ENCODE results near the gene TRPM5. TPM values are rescaled to one million over a fixed set of nuclear protein-coding genes. Genes with fewer than 3 reads are reported as not detected.

TRPM5 gene
- total and polyA plus RNA-seq, 5 donors from 2014 or later: 0.17 TPM; not detected in 4

DNA sequence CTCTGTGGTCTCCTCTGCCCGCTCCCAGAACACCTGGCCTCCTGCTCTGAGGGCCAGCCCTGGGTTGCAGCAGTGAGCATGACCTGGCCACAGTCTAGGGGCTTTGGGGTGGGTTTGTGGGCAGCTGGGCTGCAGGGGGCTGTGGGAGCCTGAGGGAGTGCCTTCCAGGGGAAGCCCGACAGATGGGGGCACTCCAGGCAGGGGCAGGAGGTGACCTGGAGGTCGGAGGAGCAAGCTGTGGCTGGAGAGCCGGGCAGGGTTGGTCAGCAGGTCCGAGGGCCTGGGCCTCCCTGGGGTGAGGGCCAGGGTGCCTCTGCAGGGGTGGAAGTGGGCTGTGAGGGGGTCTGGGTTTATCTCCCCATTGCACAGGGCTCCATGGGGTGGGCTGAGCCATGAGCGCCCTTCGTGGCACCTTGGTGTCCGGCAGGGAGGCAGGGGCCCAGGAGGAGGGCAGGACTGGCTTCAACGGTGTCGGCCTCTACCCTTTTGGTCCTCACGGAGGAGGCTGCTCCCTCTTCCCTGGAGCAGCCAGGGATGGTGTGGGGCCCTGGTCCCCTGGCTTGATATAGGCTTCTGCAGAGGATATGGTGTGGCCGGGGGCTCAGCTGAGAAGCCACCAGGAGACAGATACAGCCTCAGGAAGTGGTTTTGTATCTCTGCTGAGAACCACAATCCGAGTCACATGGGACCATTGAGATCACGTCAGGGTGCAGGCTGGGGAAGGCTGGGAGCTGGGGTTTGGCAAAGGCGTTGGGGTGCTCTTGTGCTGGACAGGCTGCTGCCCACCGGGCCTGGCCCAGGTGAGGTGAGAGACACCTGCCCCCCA is 22.8 kb upstream of the TRPM5 start:
- no peak overlapping the region for H3K4me3 ChIP-seq (ENCODE audit: low read depth, low read length)

GRCh38 chr11:2466069-2466801 is 21.9 kb upstream of the TRPM5 start:
- H3K4me3 Mint-ChIP-seq: peak overlapping the region in 3 of 4 donors; percentile 38 to 79 (median 74)
- H3K4me3 ChIP-seq (ENCODE audit: low read depth, low read length): no peak overlapping the region
- no peaks in the 10 kb centered on the region for H3K9me3 Mint-ChIP-seq
- ATAC-seq (ENCODE audit: low read depth in 2 of 2): no peak
- peaks cover 0 to 63% (median 15%) of the 10 kb centered on the region in 4 donors for H3K4me1 Mint-ChIP-seq
- no peaks in the 10 kb centered on the region for H3K27me3 ChIP-seq (ENCODE audit: control insufficient read depth, insufficient read depth, low read length)
- H3K27ac Mint-ChIP-seq: peak overlapping the region in 2 of 3 donors; percentile 31 to 48
- H3K36me3 ChIP-seq (ENCODE audit: control insufficient read depth, insufficient read depth, low read length): no peaks in the 10 kb centered on the region
- no peaks in the 10 kb centered on the region for H3K36me3 Mint-ChIP-seq
- no peak for DNase-seq
- no peak overlapping the region for H3K27ac ChIP-seq (ENCODE audit: insufficient read depth, low read length, poor library complexity, severe bottlenecking)
- no peaks in the 10 kb centered on the region for H3K27me3 Mint-ChIP-seq
- peaks cover 29% of the 10 kb centered on the region for H3K4me1 ChIP-seq (ENCODE audit: control insufficient read depth, insufficient read depth, low read length, poor library complexity, severe bottlenecking)
- no peaks in the 10 kb centered on the region for H3K9me3 ChIP-seq (ENCODE audit: control insufficient read depth in 2 of 2, low read length in 2 of 2)

More for the DNA sequence above, 22.8 kb upstream of the TRPM5 start:
- H3K4me3 Mint-ChIP-seq: peak overlapping the region; percentile 38 to 79 (median 76)
- peak; percentile 98 for ATAC-seq (ENCODE audit: low read depth in 2 of 2)
- peak overlapping the region; percentile 38 to 92 (median 41) for H3K27ac Mint-ChIP-seq
- no peaks in the 10 kb centered on the region for H3K36me3 ChIP-seq (ENCODE audit: control insufficient read depth, insufficient read depth, low read length)
- no peaks in the 10 kb centered on the region for H3K36me3 Mint-ChIP-seq
- peaks cover 0 to 67% (median 18%) of the 10 kb centered on the region in 4 donors for H3K4me1 Mint-ChIP-seq
- DNase-seq: peak in 2 of 3 donors; percentile 73 to 86
- H3K27me3 Mint-ChIP-seq: no peaks in the 10 kb centered on the region
- H3K27ac ChIP-seq (ENCODE audit: insufficient read depth, low read length, poor library complexity, severe bottlenecking): no peak overlapping the region
- H3K9me3 Mint-ChIP-seq: no peaks in the 10 kb centered on the region
- H3K27me3 ChIP-seq (ENCODE audit: control insufficient read depth, insufficient read depth, low read length): no peaks in the 10 kb centered on the region
- H3K9me3 ChIP-seq (ENCODE audit: control insufficient read depth in 2 of 2, low read length in 2 of 2): no peaks in the 10 kb centered on the region
- peaks cover 29% of the 10 kb centered on the region for H3K4me1 ChIP-seq (ENCODE audit: control insufficient read depth, insufficient read depth, low read length, poor library complexity, severe bottlenecking)

GRCh38 chr11:2465202-2466068 is 21.1 kb upstream of the TRPM5 start:
- no peak overlapping the region for H3K27ac ChIP-seq (ENCODE audit: insufficient read depth, low read length, poor library complexity, severe bottlenecking)
- peaks cover 0 to 69% (median 19%) of the 10 kb centered on the region in 4 donors for H3K4me1 Mint-ChIP-seq
- DNase-seq (no peak), ATAC-seq (ENCODE audit: low read depth in 2 of 2) (no peak)
- no peaks in the 10 kb centered on the region for H3K36me3 ChIP-seq (ENCODE audit: control insufficient read depth, insufficient read depth, low read length)
- H3K36me3 Mint-ChIP-seq: no peaks in the 10 kb centered on the region
- H3K27me3 ChIP-seq (ENCODE audit: control insufficient read depth, insufficient read depth, low read length): no peaks in the 10 kb centered on the region
- H3K9me3 Mint-ChIP-seq: no peaks in the 10 kb centered on the region
- H3K4me1 ChIP-seq (ENCODE audit: control insufficient read depth, insufficient read depth, low read length, poor library complexity, severe bottlenecking): peaks cover 29% of the 10 kb centered on the region
- no peak overlapping the region for H3K4me3 ChIP-seq (ENCODE audit: low read depth, low read length)
- no peak overlapping the region for H3K27ac Mint-ChIP-seq
- H3K27me3 Mint-ChIP-seq: no peaks in the 10 kb centered on the region
- no peaks in the 10 kb centered on the region for H3K9me3 ChIP-seq (ENCODE audit: control insufficient read depth in 2 of 2, low read length in 2 of 2)
- H3K4me3 Mint-ChIP-seq: no peak overlapping the region

GRCh38 chr11:2464451-2465165 is 20.3 kb upstream of the TRPM5 start:
- Histone ChIP-seq H3K27me3 (ENCODE audit: control insufficient read depth, insufficient read depth, low read length) (no peaks in the 10 kb centered on the region), H3K9me3 (ENCODE audit: control insufficient read depth in 2 of 2, low read length in 2 of 2) (no peaks in the 10 kb centered on the region), H3K4me3 (ENCODE audit: low read depth, low read length) (no peak overlapping the region), H3K4me1 (ENCODE audit: control insufficient read depth, insufficient read depth, low read length, poor library complexity, severe bottlenecking) (peaks cover 29% of the 10 kb centered on the region), H3K36me3 (ENCODE audit: control insufficient read depth, insufficient read depth, low read length) (no peaks in the 10 kb centered on the region), H3K27ac (ENCODE audit: insufficient read depth, low read length, poor library complexity, severe bottlenecking) (no peak overlapping the region)
- DNase-seq: no peak
- Mint-ChIP-seq H3K4me3 (no peak overlapping the region), H3K4me1 (peaks cover 0 to 69% (median 19%) of the 10 kb centered on the region in 4 donors), H3K27me3 (no peaks in the 10 kb centered on the region), H3K27ac (peak overlapping the region in 1 of 3 donors; percentile 15), H3K36me3 (no peaks in the 10 kb centered on the region), H3K9me3 (no peaks in the 10 kb centered on the region)
- no peak for ATAC-seq (ENCODE audit: low read depth in 2 of 2)

- no peak for DNase-seq
- no peaks in the 10 kb centered on the region for H3K27me3 Mint-ChIP-seq
- H3K27ac Mint-ChIP-seq: peak overlapping the region in 1 of 3 donors; percentile 7
- peaks cover 29% of the 10 kb centered on the region for H3K4me1 ChIP-seq (ENCODE audit: control insufficient read depth, insufficient read depth, low read length, poor library complexity, severe bottlenecking)
- H3K4me3 ChIP-seq (ENCODE audit: low read depth, low read length): no peak overlapping the region
- peaks cover 0 to 69% (median 15%) of the 10 kb centered on the region in 4 donors for H3K4me1 Mint-ChIP-seq
- no peak overlapping the region for H3K27ac ChIP-seq (ENCODE audit: insufficient read depth, low read length, poor library complexity, severe bottlenecking)
- H3K9me3 Mint-ChIP-seq: no peaks in the 10 kb centered on the region
- no peaks in the 10 kb centered on the region for H3K36me3 ChIP-seq (ENCODE audit: control insufficient read depth, insufficient read depth, low read length)
- H3K36me3 Mint-ChIP-seq: no peaks in the 10 kb centered on the region
- no peaks in the 10 kb centered on the region for H3K9me3 ChIP-seq (ENCODE audit: control insufficient read depth in 2 of 2, low read length in 2 of 2)
- no peak for ATAC-seq (ENCODE audit: low read depth in 2 of 2)
- H3K27me3 ChIP-seq (ENCODE audit: control insufficient read depth, insufficient read depth, low read length): no peaks in the 10 kb centered on the region
- H3K4me3 Mint-ChIP-seq: no peak overlapping the region
These were observed 19.5 kb upstream of the TRPM5 start for GRCh38 chr11:2463766-2464277.

DNA sequence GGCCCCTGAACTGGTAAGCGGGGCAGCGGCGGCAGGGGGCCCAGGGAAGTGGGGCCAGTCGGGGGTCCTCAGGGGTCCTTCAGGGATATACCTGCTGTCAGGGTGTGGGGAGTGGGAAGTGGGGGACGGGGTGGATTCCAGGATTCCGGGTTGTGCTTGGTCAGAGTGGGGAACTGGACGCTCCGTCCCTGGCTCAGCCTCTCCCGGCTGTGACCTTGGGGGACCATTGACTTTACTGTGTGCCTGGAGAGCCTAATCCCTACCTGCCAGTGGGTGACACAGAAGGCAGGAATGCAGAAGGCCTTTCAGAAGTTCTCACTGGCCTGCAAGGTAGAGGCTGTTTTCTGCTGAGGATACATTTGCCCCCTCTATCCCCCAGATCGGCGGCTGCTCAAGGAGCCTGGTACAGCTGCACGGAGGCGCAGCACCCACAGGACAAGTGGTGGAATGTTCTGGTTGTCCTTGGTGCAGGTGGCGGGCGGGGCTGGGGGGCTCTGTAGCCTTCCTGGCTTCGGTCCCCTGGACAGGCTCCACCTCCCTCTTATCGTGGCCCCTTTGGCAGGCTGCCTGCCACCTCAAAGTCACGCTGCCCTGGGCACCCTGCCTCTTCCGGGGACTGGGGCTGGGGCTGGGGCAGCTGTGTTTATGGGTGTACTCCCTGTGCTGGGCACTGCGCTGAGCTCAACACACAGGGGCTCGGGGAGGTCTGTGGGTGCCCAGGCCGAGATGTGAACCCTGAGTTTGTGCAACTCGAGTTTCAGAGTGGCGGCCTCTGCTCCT is 18.9 kb upstream of the TRPM5 start:
- H3K27me3 Mint-ChIP-seq: no peaks in the 10 kb centered on the region
- H3K4me3 Mint-ChIP-seq: peak overlapping the region in 1 of 4 donors; percentile 68
- peaks cover 0 to 70% (median 16%) of the 10 kb centered on the region in 4 donors for H3K4me1 Mint-ChIP-seq

More for the DNA sequence above, 18.9 kb upstream of the TRPM5 start:
- H3K36me3 Mint-ChIP-seq: no peaks in the 10 kb centered on the region
- H3K9me3 Mint-ChIP-seq: no peaks in the 10 kb centered on the region
- Histone ChIP-seq H3K4me1 (ENCODE audit: control insufficient read depth, insufficient read depth, low read length, poor library complexity, severe bottlenecking) (peaks cover 29% of the 10 kb centered on the region), H3K36me3 (ENCODE audit: control insufficient read depth, insufficient read depth, low read length) (no peaks in the 10 kb centered on the region), H3K27me3 (ENCODE audit: control insufficient read depth, insufficient read depth, low read length) (no peaks in the 10 kb centered on the region), H3K27ac (ENCODE audit: insufficient read depth, low read length, poor library complexity, severe bottlenecking) (no peak overlapping the region), H3K9me3 (ENCODE audit: control insufficient read depth in 2 of 2, low read length in 2 of 2) (no peaks in the 10 kb centered on the region), H3K4me3 (ENCODE audit: low read depth, low read length) (no peak overlapping the region)
- no peak for DNase-seq
- peak overlapping the region in 1 of 3 donors; percentile 59 for H3K27ac Mint-ChIP-seq
- no peak for ATAC-seq (ENCODE audit: low read depth in 2 of 2)

Data from CD4-positive, CD25-positive, alpha-beta regulatory T cell (primary cell).